ENCODE data around the gene SUGCT. TPM values are rescaled to one million over a fixed set of nuclear protein-coding genes. Genes with fewer than 3 reads are reported as not detected.
A peak's percentile ranks its signal among the peaks of the same experiment; 100 is the strongest.

Gene SUGCT
- total and polyA plus RNA-seq, 9 of the 15 experiments (the other 6 are each of a cell fraction or from before 2014, with no cell fraction given): 0.58 to 2.5 (median 1.4) TPM

DNA sequence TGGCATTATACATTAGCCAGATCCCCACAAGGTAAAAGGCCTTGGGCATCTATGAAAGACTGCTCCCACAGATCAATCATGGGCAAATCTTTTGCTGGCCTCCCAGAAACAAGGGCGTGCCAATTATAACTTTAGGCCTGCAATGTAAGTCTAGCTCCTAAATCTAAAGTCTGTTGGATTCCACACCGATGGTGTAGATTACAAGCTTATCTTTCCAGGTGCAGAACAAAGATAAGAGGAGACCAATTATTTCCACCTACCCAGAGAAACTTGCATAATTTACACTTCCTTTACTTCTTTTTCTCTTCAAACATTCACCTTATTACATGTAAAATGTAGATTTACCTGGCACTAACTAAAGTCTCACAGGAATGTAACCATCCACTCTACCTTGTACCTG is 713.1 kb downstream of the SUGCT start:
- FAIRE-seq: no peak
- CTCF ChIA-PET (ENCODE audit: low intra/inter-chr PET ratio): no interaction called here
- no peaks in the 10 kb centered on the region for H3K4me1 ChIP-seq (replicated peaks in 1 of 2; ENCODE audit: control insufficient read depth in 2 of 2, insufficient read depth in 2 of 2, low read length in 2 of 2)

DNA sequence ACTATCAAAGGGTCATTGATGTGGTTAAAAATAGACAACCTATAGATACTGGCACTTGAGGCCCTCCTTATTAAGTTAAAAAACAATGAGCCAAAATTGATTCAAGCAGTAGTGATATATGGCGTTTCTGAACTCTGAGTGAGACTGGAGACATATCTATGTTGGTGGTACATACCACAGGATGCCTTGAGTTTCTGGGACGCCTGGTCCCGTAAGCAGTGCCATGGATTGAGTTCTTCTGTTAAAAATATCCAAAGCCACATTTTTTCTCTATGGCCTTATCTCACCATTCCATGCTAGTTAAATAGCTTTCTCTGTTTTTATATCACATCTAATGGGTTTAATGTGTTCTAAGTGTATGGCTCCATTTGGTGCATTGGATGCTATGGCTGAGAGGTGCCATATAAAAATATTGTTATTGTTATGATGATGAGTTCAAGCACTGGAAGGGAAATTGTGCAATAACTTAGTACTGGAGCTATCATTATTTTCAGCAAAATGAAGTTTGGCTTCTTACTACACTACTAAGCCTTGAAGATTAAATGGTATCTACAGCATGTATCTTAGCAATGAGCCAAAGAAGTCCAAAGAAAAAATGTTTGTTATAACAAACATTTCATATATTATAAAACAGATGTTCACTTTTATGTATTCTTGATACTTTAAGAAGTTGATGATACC is 713.9 kb downstream of the SUGCT start:
- WGBS (ENCODE audit: insufficient coverage, low coverage, missing lambda C conversion rate): 3% methylated on average over 3 of the region's 3 CpGs
- Histone ChIP-seq H4K20me1 (replicated peaks; ENCODE audit: control insufficient read depth, insufficient read depth, low read length) (no peaks in the 10 kb centered on the region), H3K9ac (ENCODE audit: insufficient read depth in 1 of 2, low read depth in 2 of 2, low read length in 2 of 2) (no peak overlapping the region), H2AFZ (ENCODE audit: low read depth, low read length) (no peak overlapping the region), H3K4me3 (no peak overlapping the region), H3K27me3 (ENCODE audit: control insufficient read depth in 2 of 2, insufficient read depth in 2 of 2, low read length in 2 of 2) (no peaks in the 10 kb centered on the region), H3K27ac (ENCODE audit: extremely low read depth, low read depth, low read length) (no peak overlapping the region), H3K36me3 (ENCODE audit: control insufficient read depth, insufficient read depth, low read length) (no peaks in the 10 kb centered on the region), H3K4me1 (replicated peaks in 1 of 2; ENCODE audit: control insufficient read depth in 2 of 2, insufficient read depth in 2 of 2, low read length in 2 of 2) (no peaks in the 10 kb centered on the region), H3K79me2 (ENCODE audit: control insufficient read depth, insufficient read depth, low read length) (no peaks in the 10 kb centered on the region), H3K9me3 (replicated peaks; ENCODE audit: control insufficient read depth, insufficient read depth, low read depth, low read length) (no peaks in the 10 kb centered on the region), H3K4me2 (ENCODE audit: insufficient read depth, low read length) (no peak overlapping the region), H3K9me1 (ENCODE audit: control insufficient read depth, insufficient read depth, low read length) (no peaks in the 10 kb centered on the region)
- intact Hi-C loops (cut with micrococcal nuclease): no loop called here
- FAIRE-seq: no peak
- ATAC-seq: no peak
- in situ Hi-C loops (cut with MboI): no loop called here
- DNase-seq (ENCODE audit: extremely low read depth in 1 of 4, low spot score in 3 of 4): no peak
- TF ChIP-seq CEBPG (CRISPR knock-in tag; IDR thresholded peaks at IDR 0.05): no peak
- TF ChIP-seq CEBPG (tag; conservative IDR thresholded peaks at IDR 0.05 in 1 of 2, IDR thresholded peaks at IDR 0.05 in 1 of 2): peak in 1 of 2 experiments; percentile 31; a peak in 1 of 4 replicates
- TF ChIP-seq CEBPB (tag; IDR thresholded peaks at IDR 0.05): peak; percentile 22; the same call in 1 of the 2 replicates
- TF ChIP-seq ZNF717 (CRISPR knock-in tag; IDR thresholded peaks at IDR 0.05): no peak
- BruUV-seq (replicated peaks): no TSS peak
- POLR2A ChIA-PET: no interaction called here
- CTCF ChIA-PET (ENCODE audit: low intra/inter-chr PET ratio): no interaction called here

More for the DNA sequence above, 713.1 kb downstream of the SUGCT start:
- Histone ChIP-seq H3K27ac (ENCODE audit: extremely low read depth, low read depth, low read length) (no peak overlapping the region), H2AFZ (ENCODE audit: low read depth, low read length) (no peak overlapping the region), H3K36me3 (ENCODE audit: control insufficient read depth, insufficient read depth, low read length) (no peaks in the 10 kb centered on the region), H3K79me2 (ENCODE audit: control insufficient read depth, insufficient read depth, low read length) (no peaks in the 10 kb centered on the region), H3K9me1 (ENCODE audit: control insufficient read depth, insufficient read depth, low read length) (no peaks in the 10 kb centered on the region), H3K9ac (ENCODE audit: insufficient read depth in 1 of 2, low read depth in 2 of 2, low read length in 2 of 2) (no peak overlapping the region), H3K27me3 (ENCODE audit: control insufficient read depth in 2 of 2, insufficient read depth in 2 of 2, low read length in 2 of 2) (no peaks in the 10 kb centered on the region), H3K9me3 (replicated peaks; ENCODE audit: control insufficient read depth, insufficient read depth, low read depth, low read length) (no peaks in the 10 kb centered on the region), H3K4me3 (no peak overlapping the region), H4K20me1 (replicated peaks; ENCODE audit: control insufficient read depth, insufficient read depth, low read length) (no peaks in the 10 kb centered on the region), H3K4me2 (ENCODE audit: insufficient read depth, low read length) (no peak overlapping the region)
- POLR2A ChIA-PET: no interaction called here
- in situ Hi-C loops (cut with MboI) (no loop called here), intact Hi-C loops (cut with micrococcal nuclease) (no loop called here)
- DNase-seq (ENCODE audit: extremely low read depth in 1 of 4, low spot score in 3 of 4) (no peak), ATAC-seq (no peak)
- BruUV-seq (replicated peaks): no TSS peak
- 0% methylated on average over 2 of the region's 2 CpGs for WGBS (ENCODE audit: insufficient coverage, low coverage, missing lambda C conversion rate)
- TF ChIP-seq ZNF668 (CRISPR knock-in tag; IDR thresholded peaks at IDR 0.05) (no peak), DPF2 (IDR thresholded peaks at IDR 0.05) (no peak)

All from K562 (cell line).